ENCODE results near the gene MAST4.

The MAST4 gene

DNA sequence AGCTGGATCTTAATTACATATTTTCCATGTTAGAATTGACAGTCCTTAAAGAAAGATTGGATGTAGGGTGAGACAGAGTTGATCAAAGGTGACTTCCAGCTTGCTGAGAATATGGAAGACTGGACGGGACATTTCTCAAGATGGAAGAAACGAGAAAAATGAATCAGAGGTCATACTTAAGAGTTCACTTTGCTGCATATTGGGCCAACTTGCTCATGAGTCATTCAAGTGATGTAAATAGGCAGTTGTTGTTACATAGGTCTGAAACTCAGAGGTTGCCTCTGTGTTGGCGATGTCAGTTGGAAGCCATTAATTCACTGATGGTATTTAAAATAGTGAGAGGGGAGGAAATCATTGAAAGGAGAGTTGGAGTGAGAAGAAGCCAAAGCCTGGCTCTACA, 467.6 kb downstream of the MAST4 start:
- no peak for DNase-seq (ENCODE audit: low read depth in 1 of 2, low spot score in 1 of 2)

DNA sequence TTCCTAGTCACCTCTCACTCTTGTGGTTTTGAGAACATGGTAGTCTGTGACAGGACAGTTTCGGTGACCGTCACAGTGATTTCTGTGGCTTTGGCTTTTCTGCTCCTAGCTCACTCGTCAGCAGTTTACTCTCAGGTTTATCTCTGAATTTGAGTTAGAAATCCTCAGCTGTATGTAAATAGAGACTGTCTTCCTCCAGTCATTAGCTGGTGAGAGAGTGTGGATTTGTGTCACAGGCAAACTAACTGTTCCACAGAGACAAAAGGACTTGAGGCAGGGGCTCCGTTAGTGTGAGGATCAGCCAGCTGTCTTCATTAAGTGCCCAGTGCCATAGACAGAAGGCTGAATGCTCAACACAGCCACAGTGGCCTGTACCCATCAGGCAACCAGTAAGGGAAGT, 469.0 kb downstream of the MAST4 start:
- DNase-seq (ENCODE audit: low read depth in 1 of 2, low spot score in 1 of 2): no peak

DNA sequence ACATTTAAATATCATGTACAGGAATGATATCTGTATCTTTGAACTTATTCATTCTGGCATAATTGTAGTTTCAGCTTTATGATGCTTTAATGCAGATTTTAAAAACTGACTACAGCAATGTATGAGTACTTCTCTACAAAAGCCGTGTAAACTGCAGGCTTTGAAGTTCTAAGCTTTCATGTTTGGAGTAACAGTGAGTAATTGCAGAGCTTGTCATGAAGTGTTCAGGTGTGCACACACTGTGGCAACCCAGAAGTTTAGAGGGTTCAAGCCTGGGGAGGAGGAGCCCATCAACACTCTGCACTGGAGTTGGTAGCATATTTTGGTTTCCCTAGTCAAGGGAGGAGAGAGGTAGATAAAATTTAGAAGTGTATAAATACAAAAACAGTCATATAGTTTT, 469.5 kb downstream of the MAST4 start:
- no peak for DNase-seq (ENCODE audit: low read depth in 1 of 2, low spot score in 1 of 2)

DNA sequence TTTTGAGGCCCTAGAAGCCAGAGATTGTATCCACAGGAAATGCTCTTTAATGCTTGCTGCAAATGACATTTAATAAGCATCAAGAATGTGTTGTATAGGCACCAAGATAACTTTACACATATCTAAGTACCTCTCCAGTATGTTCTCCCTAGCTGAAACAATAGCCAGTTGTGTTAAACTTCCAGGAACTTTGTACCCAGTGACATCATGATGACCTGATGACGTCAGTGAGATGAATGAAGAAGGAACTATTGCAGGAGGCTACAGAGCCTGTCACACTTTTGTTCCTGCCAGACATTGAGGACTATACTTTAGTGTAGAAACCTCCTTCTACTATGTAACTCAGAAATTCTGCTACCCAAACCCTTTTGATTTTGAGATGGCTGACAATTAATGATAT, 470.6 kb downstream of the MAST4 start:
- DNase-seq (ENCODE audit: low read depth in 1 of 2, low spot score in 1 of 2): no peak

DNA sequence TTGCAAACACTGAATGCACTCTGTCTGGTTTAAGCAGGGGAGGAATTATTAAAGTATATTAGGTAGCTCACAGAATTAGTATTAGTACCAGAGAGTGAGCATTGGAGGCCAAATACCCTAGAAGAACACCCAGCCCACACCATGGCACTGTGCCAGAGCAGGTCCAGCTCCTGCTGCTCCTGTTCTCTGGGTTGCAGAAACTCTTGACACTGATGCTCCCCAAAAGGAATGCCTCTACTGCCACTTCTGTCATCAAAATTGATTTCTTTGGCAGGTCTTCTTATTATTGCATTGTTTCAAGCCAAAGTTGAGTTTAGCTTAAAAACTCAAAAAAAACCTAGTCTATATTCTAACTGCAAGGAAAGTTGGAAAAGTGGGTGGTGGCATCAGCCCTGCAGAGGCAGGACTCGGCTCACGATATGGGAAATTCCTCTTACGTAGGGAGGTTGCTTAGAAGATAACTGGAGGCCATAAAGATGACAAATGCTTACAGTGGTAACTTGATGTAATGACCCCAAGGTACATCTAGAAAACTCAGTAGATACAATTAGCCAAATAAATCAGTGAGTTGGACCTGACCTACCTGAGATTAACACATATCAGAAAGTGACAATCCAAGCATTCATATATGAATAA, 477.0 kb downstream of the MAST4 start:
- DNase-seq (ENCODE audit: low read depth in 1 of 2, low spot score in 1 of 2): no peak

DNA sequence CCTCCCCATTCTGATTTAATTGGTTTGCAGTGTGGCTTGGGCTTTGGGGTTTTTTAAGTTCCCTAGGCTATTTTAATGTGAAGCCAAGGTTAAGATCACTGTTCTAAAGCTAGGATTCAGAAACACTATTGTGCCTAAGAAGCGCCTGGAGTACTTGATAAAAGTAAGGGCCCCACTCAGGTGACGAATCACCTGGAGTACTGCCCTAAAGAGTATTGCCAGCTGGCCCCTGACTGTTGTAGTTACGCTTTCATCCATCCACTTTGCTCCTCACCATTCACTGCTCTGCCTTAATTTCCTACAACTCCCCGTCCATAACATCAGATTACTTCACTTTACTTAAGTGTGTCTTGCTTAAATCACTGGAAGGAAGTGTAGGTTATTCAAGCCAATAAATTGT, 481.1 kb downstream of the MAST4 start:
- DNase-seq (ENCODE audit: low read depth in 1 of 2, low spot score in 1 of 2): no peak

DNA sequence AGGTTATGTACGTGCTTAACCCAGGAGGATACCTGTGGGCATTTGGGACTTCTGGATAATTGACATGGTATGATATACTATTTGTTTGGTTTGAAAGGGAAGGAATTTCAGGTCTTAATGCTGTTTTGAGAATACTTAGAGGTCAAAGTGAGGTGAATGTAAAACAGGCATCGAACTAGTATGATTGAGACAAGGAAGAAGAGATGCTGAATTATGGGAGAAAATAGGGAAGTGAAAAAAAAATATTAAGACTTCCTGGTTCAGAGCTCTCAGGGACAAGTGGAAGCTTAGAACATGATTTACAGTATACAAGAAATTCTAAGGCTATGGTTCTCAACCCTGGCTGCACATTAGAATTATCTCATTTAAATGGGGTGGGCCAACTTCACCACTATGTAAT, 485.1 kb downstream of the MAST4 start:
- DNase-seq (ENCODE audit: low read depth in 1 of 2, low spot score in 1 of 2): no peak

DNA sequence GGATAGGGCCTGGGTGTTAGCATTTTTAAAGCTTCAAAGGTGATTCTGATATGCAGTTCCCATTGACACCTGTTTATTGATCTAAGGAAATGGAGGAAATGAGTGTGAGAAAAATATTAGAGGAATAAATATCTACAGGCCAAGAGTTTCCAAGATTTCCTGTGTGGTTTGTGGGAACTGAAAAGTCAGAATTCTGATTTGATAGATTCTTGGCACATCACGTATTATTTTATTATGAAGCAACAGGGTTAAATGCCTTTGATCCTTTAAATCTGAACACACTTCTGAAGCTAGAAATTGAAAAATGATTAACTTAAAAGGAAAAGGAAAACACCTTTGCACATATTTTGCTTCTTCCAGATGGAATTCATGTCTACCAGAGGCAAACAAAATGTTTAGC, 486.7 kb downstream of the MAST4 start:
- DNase-seq (ENCODE audit: low read depth in 1 of 2, low spot score in 1 of 2): no peak

DNA sequence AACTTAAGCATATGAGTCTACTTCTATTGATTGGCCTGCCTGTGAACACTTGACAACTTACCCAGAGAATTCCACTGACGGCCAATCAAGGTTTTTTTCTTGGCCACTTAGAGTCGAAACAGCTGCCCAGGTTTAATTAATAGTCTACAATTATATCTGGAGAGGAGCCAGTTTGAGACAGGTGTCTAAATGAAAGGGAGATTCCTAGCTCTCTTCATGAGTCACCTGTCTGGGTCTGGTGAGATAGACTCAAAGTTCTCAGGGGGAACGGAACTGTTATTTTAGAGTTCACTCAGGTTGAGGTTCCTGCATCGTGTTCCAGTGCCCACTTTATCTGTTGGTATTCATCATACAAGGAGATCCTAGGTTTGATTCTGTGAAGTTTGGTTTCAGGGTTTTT, 489.4 kb downstream of the MAST4 start:
- no peak for DNase-seq (ENCODE audit: low read depth in 1 of 2, low spot score in 1 of 2)

DNA sequence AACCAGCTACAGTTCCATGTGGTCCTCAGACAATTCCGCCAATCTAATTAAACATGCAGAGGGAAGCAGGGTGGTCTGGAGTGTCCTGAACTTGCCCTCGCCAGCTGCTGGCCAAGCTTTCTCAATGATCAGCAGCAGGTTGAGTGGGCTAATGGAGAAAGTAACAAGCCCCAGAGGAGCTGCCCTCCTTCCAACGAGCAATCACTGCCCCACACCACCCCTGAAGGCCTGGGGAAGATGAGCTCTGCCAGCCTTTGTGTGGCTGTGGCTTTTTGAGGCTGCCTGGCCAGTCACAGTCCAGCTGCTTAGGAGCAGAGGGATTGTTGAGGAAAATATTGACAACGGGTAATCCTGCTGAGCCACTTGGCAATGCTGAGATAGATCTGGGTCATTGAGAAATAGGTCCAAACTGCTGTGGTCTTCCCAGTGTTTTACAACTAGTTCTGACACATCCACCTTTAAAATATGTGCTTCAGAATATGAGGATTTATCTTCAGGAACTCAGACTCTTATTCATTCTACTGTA, 493.1 kb downstream of the MAST4 start:
- no peak for DNase-seq (ENCODE audit: low read depth in 1 of 2, low spot score in 1 of 2)

DNA sequence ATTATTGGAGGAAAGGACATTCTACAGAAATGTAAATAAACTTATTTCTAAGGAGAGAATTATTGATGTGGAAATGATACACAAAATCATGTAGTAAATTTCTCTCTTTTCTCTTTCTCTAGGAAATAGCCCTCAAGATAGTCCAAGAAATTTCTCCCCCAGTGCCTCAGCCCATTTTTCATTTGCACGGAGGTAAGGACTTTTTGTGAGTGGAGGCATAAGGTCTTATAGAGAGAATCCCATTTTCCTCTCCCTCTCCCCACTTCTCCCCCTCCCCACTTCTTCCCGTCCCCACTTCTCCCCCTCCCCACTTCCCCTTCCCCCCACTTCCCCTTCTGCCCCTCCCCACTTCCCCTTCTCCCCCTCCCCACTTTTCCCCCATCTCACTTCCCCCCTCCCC, 493.8 kb downstream of the MAST4 start:
- DNase-seq (ENCODE audit: low read depth in 1 of 2, low spot score in 1 of 2): no peak

DNA sequence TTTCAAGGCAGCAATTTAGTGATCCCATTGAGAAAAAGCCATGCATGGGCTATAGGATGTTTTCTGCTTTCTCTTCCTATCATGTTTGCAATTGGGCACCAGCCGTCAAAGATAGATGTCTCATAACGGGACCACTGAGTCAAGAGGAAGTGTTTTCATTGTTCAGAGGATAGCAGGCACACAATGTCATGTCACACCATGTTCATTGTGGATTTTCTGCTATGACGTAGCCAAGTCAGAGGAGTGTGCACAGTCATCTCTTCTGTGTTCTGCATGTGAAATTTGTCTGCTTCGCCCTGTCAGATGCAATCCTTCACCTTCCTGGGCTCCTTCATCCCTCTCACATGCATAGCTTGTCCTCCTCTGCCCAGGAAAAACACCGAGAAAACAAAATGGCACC, 494.4 kb downstream of the MAST4 start:
- DNase-seq (ENCODE audit: low read depth in 1 of 2, low spot score in 1 of 2): no peak

DNA sequence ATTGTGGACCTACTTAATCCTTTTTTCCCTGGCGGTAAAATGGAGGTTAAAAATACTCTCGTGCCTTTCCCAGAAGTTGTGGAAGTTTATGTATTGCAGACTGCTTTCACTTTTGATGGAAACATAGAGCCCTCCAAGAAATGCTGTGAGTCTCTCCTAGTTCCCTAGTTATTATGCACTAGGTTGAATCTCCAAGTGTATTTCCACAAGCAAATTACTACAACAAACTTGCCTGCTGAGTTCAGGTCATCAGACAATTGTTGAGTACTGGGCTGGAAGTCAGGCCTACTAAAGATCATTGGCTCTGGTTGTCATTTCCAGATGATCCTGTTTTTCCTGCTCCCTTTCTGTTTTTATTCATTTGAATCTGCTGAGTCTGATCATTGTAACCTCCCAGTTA, 496.3 kb downstream of the MAST4 start:
- no peak for DNase-seq (ENCODE audit: low read depth in 1 of 2, low spot score in 1 of 2)

DNA sequence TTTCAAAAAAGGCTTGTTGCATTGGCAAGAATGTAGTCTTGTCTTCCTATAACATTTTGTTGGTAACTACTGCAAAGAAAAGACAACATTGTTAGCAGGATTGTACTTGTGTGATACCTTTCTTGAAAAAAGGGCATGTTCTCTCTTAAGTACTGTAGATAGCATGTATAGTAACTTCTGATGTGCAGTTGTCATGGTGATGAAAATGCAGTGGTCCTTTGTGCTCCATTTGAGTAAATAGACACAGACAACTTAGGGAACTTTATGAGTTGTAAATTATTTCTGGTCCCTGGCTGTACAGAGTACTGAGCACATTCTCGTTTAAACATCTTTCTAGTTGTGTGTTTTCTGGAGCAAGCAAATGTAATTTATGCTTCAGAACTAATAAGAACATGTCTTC, 497.1 kb downstream of the MAST4 start:
- DNase-seq (ENCODE audit: low read depth in 1 of 2, low spot score in 1 of 2): no peak

DNA sequence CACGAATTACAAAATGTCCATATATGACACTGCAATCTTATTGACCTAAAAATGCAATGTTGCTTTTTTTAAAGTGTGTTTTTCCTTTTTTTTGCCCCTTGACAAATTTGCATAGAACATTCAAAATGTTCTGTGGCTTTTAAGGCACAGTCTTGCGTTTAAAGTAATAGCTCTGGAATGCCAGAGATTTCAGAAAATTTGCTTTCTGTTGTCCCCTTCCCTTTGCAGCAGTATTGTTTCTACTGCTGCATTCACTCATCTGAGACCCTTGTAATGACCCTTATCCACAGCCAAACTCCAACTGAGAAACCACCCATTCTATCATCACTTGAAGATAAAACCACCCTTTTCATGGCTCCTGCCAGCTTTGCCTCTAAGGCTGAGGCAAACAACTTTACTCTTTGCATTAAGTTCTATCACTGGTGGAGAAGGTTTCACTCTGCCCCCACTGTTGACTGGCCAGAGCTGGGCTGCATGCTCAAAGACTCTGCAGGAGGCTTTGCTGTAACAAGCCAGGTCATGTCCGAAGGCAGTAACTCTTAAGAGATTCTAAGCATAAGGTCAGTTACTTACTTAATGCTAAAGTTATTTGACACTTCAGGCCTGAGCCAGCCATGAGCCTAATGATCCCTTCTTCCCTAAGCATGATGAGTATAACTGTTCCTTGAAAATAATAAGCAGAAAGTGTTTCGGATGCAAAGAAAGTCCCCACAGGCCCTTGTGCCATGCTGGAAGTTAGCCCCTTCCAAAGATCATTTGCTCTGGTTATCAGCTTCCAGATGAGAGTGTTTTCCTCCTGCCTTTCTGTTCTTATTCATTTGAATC, 498.5 kb downstream of the MAST4 start:
- no peak for DNase-seq (ENCODE audit: low read depth in 1 of 2, low spot score in 1 of 2)

DNA sequence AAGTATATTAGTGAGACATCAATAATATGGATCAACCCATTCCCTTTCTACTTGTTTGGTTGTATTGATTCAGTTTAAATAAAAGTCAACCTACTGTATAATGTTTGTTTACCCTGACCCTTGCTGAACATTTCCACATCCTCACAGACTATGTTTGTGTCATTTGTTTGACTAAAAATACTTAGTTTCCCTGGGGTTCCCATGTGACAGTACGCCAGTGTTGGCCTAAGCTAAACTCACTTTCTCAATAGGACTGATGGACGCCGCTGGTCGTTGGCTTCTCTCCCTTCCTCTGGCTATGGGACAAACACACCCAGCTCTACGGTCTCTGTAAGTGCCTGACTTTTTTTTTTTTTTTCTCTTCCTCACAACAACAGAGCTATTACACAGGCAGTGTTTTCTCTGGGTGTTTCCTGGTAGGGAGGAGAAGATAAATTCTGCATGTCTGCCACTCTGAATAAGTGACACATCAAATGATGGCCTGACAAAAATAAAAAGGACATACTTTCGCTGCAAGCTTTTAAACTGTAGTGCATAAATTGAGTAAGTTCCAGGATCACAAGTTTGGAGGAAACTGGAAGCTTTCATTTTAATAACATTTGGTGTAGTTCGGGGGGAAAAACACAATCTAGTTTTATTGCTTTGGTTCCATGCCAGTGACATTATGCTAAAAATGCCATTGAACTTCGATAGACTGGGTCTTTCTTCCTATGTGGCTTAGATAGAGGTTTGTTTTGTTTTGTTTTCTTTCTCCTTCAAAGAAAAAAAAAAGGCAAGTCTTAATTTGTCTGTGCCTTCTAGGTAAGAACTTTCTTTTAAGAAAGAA, 499.4 kb downstream of the MAST4 start:
- DNase-seq (ENCODE audit: low read depth in 1 of 2, low spot score in 1 of 2): no peak

DNA sequence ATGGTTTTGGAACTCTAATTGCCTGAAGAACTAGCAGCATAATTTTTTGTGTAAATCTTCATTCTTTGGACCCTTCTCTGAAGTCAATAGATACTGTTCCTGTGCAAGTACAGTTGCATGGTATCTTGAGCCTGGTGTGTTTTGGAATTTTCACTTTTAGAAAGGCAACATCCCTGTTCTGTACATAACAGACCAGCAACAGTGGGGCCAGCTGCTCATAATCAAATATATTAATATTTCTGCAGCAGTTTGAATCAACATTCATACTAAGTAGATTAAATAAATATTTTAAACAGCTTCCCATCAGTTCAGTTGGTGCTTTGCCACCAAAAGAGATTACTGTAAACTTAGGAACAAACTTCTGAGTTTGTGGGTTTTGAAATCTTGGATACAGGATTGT, 502.5 kb downstream of the MAST4 start:
- no peak for DNase-seq (ENCODE audit: low read depth in 1 of 2, low spot score in 1 of 2)

DNA sequence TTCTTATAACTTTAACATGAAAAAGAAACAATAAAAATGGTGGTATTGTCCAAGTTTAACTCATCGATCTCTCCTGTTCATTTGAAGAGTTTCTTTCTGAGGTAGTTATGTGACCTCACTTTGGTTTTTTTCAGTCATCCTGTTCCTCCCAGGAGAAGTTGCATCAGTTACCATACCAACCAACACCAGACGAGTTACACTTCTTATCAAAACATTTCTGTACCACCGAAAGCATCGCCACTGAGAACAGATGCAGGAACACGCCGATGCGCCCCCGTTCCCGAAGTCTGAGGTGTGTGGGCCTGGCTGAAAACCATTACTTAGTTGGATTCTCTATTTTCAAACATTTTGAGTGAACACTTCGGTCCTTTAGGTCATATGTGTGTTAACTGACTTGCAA, 504.1 kb downstream of the MAST4 start:
- DNase-seq (ENCODE audit: low read depth in 1 of 2, low spot score in 1 of 2): no peak

DNA sequence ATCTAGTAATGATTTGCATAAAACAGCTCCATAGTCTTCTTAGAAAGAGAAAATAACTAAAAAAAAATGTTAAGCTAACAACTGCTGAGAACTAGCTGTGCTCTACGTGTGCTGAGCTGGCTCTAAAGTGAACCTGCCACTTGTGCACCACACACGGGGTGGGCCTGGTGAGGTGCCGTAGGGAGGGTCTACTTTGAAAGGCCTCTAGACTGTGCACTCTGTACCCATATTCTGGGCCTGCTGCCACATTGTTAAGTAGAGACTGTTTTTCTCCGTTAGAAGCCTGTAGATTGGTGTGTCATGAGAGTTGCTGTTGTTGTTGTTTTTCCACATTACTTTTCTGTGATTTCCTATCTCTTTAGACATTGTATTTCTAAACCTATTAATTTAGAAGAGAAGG, 506.5 kb downstream of the MAST4 start:
- no peak for DNase-seq (ENCODE audit: low read depth in 1 of 2, low spot score in 1 of 2)

DNA sequence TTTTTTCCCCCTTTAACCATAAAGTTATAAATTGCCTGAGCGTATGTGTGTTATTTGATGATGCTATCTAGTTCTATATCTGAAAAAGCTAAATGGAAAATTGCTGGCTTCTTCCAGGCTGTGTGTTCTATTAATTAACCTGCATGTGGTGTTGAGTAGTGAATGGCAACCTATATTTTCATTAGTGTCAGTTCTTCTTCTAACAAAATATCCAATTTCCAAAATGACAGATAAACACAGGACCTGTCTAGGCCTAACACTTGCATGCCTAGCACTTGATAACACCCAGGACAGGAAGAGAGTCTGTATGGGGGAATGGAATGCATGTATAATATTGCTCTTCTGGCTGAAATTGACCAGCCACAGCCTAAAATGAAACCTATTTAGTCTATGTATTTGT, 508.7 kb downstream of the MAST4 start:
- no peak for DNase-seq (ENCODE audit: low read depth in 1 of 2, low spot score in 1 of 2)

DNA sequence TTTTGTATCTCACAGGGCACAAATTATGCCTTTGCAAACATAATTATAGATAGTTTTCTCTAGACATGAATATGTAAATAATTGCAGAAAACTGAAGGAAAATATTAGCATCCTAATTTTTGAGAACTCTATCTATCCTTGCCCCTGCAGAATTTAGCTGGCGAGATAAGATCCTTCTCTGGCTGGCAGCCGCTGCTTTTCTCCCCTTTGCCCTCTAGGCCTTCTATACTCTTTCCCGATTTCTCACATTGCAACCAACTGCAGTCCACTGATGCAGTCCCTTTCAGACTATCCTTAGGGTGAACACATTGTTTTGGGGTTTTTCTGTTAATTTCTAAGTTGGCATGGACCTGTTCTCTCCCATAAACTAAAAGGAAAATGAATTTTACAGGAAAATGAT, 509.1 kb downstream of the MAST4 start:
- no peak for DNase-seq (ENCODE audit: low read depth in 1 of 2, low spot score in 1 of 2)
